ENCODE data around the gene IL18.

The IL18 gene

DNA sequence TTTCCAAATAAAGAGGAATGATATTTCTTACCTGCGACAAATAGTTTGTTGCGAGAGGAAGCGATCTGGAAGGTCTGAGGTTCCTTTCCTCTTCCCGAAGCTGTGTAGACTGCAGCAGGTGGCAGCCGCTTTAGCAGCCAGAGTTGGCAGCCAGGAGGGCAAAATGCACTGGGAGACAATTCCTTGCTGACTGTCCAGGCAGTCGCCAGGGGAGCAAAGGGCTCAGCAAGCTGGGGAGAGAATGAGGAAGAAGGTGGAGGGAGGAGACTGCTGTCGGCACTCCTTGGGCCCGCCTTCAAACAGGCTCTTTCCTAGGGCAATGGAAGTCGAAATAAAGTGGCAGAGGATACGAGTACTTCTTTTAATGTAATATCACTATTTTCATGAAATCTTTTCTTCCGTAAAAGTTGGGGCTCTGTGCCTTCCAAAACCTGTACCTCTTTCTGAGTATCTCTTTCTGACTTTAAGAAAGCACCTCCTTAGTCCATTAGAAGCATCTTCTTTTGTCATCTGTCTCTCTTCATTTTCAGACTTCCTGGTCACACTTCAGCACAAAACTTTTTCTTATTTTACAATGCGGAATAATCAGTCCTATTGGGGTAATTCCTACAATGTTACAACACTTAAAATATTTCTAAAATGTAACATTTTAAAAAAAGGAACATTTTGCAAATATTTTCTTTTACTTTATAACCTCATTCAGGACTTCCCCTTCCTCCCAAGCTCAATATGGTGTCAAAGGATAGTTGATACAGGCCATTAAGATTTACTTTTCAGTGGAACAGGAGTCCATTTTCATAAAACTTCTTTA is at the start of gene IL18:
TSS of gene IL18 (minus strand) at position 220 of the 811 bp plus-strand sequence. CDS start 9,041 bp downstream, outside the sequence.
- TF ChIP-seq, protein P1, sequence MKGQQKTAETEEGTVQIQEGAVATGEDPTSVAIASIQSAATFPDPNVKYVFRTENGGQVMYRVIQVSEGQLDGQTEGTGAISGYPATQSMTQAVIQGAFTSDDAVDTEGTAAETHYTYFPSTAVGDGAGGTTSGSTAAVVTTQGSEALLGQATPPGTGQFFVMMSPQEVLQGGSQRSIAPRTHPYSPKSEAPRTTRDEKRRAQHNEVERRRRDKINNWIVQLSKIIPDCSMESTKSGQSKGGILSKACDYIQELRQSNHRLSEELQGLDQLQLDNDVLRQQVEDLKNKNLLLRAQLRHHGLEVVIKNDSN (IDR thresholded peaks at IDR 0.05): no peak
- no peak for TF ChIP-seq CREB1 (IDR thresholded peaks at IDR 0.05; ENCODE audit: low read depth)

- TF ChIP-seq ZBTB7A (IDR thresholded peaks at IDR 0.05; ENCODE audit: low read depth) (no peak), NFIC (IDR thresholded peaks at IDR 0.05) (no peak), TAF1 (IDR thresholded peaks at IDR 0.05; ENCODE audit: low read depth) (no peak), RAD21 (IDR thresholded peaks at IDR 0.05; ENCODE audit: low read depth) (no peak), EP300 (IDR thresholded peaks at IDR 0.05; ENCODE audit: borderline replicate concordance) (no peak), CEBPB (IDR thresholded peaks at IDR 0.05) (no peak), EGR1 (IDR thresholded peaks at IDR 0.05) (no peak), MAX (IDR thresholded peaks at IDR 0.05) (no peak), TEAD4 (IDR thresholded peaks at IDR 0.05) (no peak)
- TF ChIP-seq, protein P2, sequence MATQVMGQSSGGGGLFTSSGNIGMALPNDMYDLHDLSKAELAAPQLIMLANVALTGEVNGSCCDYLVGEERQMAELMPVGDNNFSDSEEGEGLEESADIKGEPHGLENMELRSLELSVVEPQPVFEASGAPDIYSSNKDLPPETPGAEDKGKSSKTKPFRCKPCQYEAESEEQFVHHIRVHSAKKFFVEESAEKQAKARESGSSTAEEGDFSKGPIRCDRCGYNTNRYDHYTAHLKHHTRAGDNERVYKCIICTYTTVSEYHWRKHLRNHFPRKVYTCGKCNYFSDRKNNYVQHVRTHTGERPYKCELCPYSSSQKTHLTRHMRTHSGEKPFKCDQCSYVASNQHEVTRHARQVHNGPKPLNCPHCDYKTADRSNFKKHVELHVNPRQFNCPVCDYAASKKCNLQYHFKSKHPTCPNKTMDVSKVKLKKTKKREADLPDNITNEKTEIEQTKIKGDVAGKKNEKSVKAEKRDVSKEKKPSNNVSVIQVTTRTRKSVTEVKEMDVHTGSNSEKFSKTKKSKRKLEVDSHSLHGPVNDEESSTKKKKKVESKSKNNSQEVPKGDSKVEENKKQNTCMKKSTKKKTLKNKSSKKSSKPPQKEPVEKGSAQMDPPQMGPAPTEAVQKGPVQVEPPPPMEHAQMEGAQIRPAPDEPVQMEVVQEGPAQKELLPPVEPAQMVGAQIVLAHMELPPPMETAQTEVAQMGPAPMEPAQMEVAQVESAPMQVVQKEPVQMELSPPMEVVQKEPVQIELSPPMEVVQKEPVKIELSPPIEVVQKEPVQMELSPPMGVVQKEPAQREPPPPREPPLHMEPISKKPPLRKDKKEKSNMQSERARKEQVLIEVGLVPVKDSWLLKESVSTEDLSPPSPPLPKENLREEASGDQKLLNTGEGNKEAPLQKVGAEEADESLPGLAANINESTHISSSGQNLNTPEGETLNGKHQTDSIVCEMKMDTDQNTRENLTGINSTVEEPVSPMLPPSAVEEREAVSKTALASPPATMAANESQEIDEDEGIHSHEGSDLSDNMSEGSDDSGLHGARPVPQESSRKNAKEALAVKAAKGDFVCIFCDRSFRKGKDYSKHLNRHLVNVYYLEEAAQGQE (IDR thresholded peaks at IDR 0.05; ENCODE audit: low read depth): no peak
- TF ChIP-seq, protein P1 (IDR thresholded peaks at IDR 0.05): no peak
These were observed 48.8 kb upstream of the IL18 start for GRCh38 chr11:112212710-112213109.

DNA sequence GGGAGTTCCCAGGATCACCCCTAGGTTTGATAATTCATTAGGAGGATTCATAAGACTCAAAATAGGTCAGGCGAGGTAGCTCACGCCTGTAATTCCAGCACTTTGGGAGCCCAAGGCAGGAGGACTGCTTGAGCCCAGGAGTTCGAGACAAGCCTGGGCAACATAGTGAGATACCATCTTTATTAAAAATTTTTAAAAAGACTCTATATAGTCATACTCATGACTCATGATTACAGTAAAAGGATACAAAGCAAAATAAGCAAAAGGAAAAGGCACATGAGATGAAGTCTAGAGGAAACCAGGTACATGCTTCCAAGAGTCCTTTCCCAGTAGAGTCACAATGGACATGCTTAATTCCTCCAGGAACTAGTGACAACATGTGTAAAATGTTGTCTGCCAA is 48.4 kb upstream of the IL18 start:
- TF ChIP-seq TEAD4 (IDR thresholded peaks at IDR 0.05): no peak
- TF ChIP-seq NFIC (IDR thresholded peaks at IDR 0.05): no peak
- TF ChIP-seq, protein P2 (IDR thresholded peaks at IDR 0.05; ENCODE audit: low read depth): no peak
- TF ChIP-seq EGR1 (IDR thresholded peaks at IDR 0.05): no peak
- TF ChIP-seq TAF1 (IDR thresholded peaks at IDR 0.05; ENCODE audit: low read depth): no peak
- no peak for TF ChIP-seq TCF12 (IDR thresholded peaks at IDR 0.05; ENCODE audit: low read depth)
- TF ChIP-seq, protein P1 (IDR thresholded peaks at IDR 0.05): no peak
- no peak for TF ChIP-seq CREB1 (IDR thresholded peaks at IDR 0.05; ENCODE audit: low read depth)
- TF ChIP-seq EP300 (IDR thresholded peaks at IDR 0.05; ENCODE audit: borderline replicate concordance): no peak
- TF ChIP-seq MAX (IDR thresholded peaks at IDR 0.05): no peak
- TF ChIP-seq ZBTB7A (IDR thresholded peaks at IDR 0.05; ENCODE audit: low read depth): no peak
- TF ChIP-seq YY1 (IDR thresholded peaks at IDR 0.05; ENCODE audit: low read depth): no peak
- no peak for TF ChIP-seq FOXM1 (IDR thresholded peaks at IDR 0.05; ENCODE audit: borderline replicate concordance, low read depth)
- TF ChIP-seq RAD21 (IDR thresholded peaks at IDR 0.05; ENCODE audit: low read depth): no peak
- no peak for TF ChIP-seq CEBPB (IDR thresholded peaks at IDR 0.05)

DNA sequence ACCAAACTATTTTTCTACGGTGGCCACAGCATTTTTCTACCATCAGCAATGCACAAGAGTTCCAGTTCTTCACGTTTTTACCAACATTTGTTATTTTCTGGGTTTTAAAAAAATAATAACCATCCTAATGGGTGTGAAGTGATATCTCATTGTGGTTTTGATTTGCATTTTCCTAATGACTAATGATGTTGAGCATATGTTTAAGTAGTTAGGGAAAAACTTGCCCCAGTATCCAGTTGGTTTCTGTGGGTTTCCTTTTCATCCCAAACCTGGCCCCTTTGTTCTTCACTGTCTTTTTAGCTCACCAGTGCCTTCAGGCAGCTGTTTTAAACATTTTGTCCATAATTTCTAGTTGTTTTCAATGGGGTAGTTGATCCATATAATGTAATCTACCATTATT is 47.6 kb upstream of the IL18 start:
- TF ChIP-seq ZBTB7A (IDR thresholded peaks at IDR 0.05; ENCODE audit: low read depth): no peak

DNA sequence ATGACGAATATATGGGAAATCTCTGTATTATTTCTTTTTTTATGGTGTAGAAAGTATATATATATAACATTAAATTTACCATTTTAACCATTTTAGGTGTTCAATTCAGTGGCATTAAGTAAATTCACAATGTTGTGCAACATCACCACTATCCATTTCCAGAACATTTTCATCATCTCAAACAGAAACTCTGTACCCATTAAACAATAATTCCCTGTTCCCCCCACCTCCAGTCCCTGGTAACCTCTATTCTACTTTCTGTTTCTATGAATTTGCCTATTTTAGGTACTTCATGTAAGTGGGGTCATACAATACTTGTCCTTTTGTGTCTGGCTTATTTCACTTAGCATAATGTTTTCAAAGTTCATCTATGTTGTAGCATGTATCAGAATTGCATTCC is 47.0 kb upstream of the IL18 start:
- no peak for TF ChIP-seq FOXM1 (IDR thresholded peaks at IDR 0.05; ENCODE audit: borderline replicate concordance, low read depth)
- TF ChIP-seq EGR1 (IDR thresholded peaks at IDR 0.05): no peak
- TF ChIP-seq EP300 (IDR thresholded peaks at IDR 0.05; ENCODE audit: borderline replicate concordance): no peak
- no peak for TF ChIP-seq TEAD4 (IDR thresholded peaks at IDR 0.05)
- TF ChIP-seq RAD21 (IDR thresholded peaks at IDR 0.05; ENCODE audit: low read depth): no peak
- no peak for TF ChIP-seq CREB1 (IDR thresholded peaks at IDR 0.05; ENCODE audit: low read depth)
- TF ChIP-seq, protein P1 (IDR thresholded peaks at IDR 0.05): no peak
- TF ChIP-seq MAX (IDR thresholded peaks at IDR 0.05): no peak
- no peak for TF ChIP-seq TCF12 (IDR thresholded peaks at IDR 0.05; ENCODE audit: low read depth)
- no peak for TF ChIP-seq ZBTB7A (IDR thresholded peaks at IDR 0.05; ENCODE audit: low read depth)
- TF ChIP-seq, protein P2 (IDR thresholded peaks at IDR 0.05; ENCODE audit: low read depth): no peak
- TF ChIP-seq YY1 (IDR thresholded peaks at IDR 0.05; ENCODE audit: low read depth): no peak
